Thoracic aorta (tissue), 2 donors: Measurements from ENCODE around the gene E2F1. TPM values are rescaled to one million over a fixed set of nuclear protein-coding genes. Genes with fewer than 3 reads are reported as not detected.
A peak's percentile ranks its signal among the peaks of the same experiment; 100 is the strongest.
"Not testable (repeated sequence)": the region's sequence is repeated elsewhere in the genome, so short reads cannot be mapped to it uniquely, and the experiment has no call there.

Experiments used
- ATAC-seq: fragments of 150-250 bp; one replicate; pipeline ENCODE4 v1.8.0; 2017; ENCODE audit warnings: low read depth; ENCODE audit not compliant: insufficient number of reproducible peaks, low FRiP score
- DNase-seq: peaks from one replicate; pipeline ENCODE4 v3.0.0-alpha.2; 2020; ENCODE audit warnings: low spot score
- H3K27ac ChIP-seq, 2 donors: fragments of 200-600 bp; sonication (generic); 1 replicate in 1 of 2; 2 replicates in 1 of 2; pipeline ENCODE4 v1.5.1; 2016; ENCODE audit warnings: mild to moderate bottlenecking in 2 of 2, moderate library complexity in 2 of 2
- H3K27me3 ChIP-seq: fragments of 200-600 bp; sonication (generic); replicated peaks from 2 replicates; pipeline ENCODE4 v1.6.0; 2016; ENCODE audit warnings: mild to moderate bottlenecking; ENCODE audit not compliant: insufficient read depth
- H3K36me3 ChIP-seq: fragments of 200-600 bp; sonication (generic); one replicate; pipeline ENCODE4 v1.5.1; 2016
- H3K4me1 ChIP-seq, 2 donors: fragments of 200-600 bp; sonication (generic); 1 replicate in 1 of 2; 2 replicates in 1 of 2; pipeline versions ENCODE4 v1.5.1 to v1.6.0; 2016; ENCODE audit warnings: low read depth in 2 of 2, mild to moderate bottlenecking in 1 of 2; ENCODE audit not compliant: control insufficient read depth in 1 of 2
- H3K4me3 ChIP-seq: fragments of 200-600 bp; sonication (generic); 2 replicates; pipeline ENCODE4 v1.5.1; 2016; ENCODE audit warnings: mild to moderate bottlenecking
- H3K9me3 ChIP-seq: fragments of 200-600 bp; sonication (generic); 2 replicates; pipeline ENCODE4 v1.5.1; 2016
- CTCF ChIP-seq: fragments of 200-600 bp; sonication (generic); IDR thresholded peaks from one replicate; pipeline ENCODE4 v1.5.1; 2019; ENCODE audit warnings: antibody characterized with exemption
- total RNA-seq, 2 donors: library from RNA; depleted of rRNA; stranded (reverse); fragments of >200 nt; gene quantifications; one replicate each; pipeline versions ENCODE4 v1.1.0 to v1.2.3, GENCODE V29; 2016

Gene E2F1
- total RNA-seq, 2 donors from 2014 or later = 0.68 to 0.92 TPM

- Histone ChIP-seq H3K4me1 (peaks cover 15 to 39% of the 10 kb centered on the region in 2 donors), H3K4me3 (no peak overlapping the region), H3K27ac (no peak overlapping the region), H3K27me3 (no peaks in the 10 kb centered on the region), H3K9me3 (no peaks in the 10 kb centered on the region), H3K36me3 (peaks cover 5% of the 10 kb centered on the region)
- DNase-seq (no peak), ATAC-seq (no peak)
- no peak for TF ChIP-seq CTCF
Measured at GRCh38 chr20:33650111-33650752, 36.0 kb downstream of the E2F1 start.

- ATAC-seq (no peak), DNase-seq (no peak)
- peaks cover 15% of the 10 kb centered on the region for H3K36me3 ChIP-seq
- no peak for TF ChIP-seq CTCF
- H3K4me3 ChIP-seq = no peak overlapping the region
- peaks cover 15 to 39% of the 10 kb centered on the region in 2 donors for H3K4me1 ChIP-seq
- H3K9me3 ChIP-seq = no peaks in the 10 kb centered on the region
- no peak overlapping the region for H3K27ac ChIP-seq
- H3K27me3 ChIP-seq = no peaks in the 10 kb centered on the region
Measured at GRCh38 chr20:33649201-33649681, 36.9 kb downstream of the E2F1 start.

GRCh38 chr20:33648396-33649004, 37.7 kb downstream of the E2F1 start:
- Histone ChIP-seq H3K36me3 (peaks cover 19% of the 10 kb centered on the region), H3K27ac (peak overlapping the region in 1 of 2 donors; percentile 48), H3K4me3 (no peak overlapping the region), H3K4me1 (peaks cover 15 to 34% of the 10 kb centered on the region in 2 donors), H3K27me3 (no peaks in the 10 kb centered on the region), H3K9me3 (no peaks in the 10 kb centered on the region)
- no peak for ATAC-seq
- no peak for DNase-seq
- no peak for TF ChIP-seq CTCF

- TF ChIP-seq CTCF = no peak
- Histone ChIP-seq H3K4me1 (peaks cover 15 to 31% of the 10 kb centered on the region in 2 donors), H3K27me3 (no peaks in the 10 kb centered on the region), H3K9me3 (no peaks in the 10 kb centered on the region), H3K36me3 (peaks cover 24% of the 10 kb centered on the region), H3K4me3 (peak overlapping the region; percentile 62), H3K27ac (peak overlapping the region; percentile 45 to 48)
- DNase-seq (no peak), ATAC-seq (peak; percentile 64)
Measured at GRCh38 chr20:33647603-33648395, 38.4 kb downstream of the E2F1 start.

GRCh38 chr20:33646959-33647602, 39.1 kb downstream of the E2F1 start:
- not testable (repeated sequence) for ATAC-seq
- peak overlapping the region; percentile 45 to 48 for H3K27ac ChIP-seq
- peaks cover 25% of the 10 kb centered on the region for H3K36me3 ChIP-seq

More at GRCh38 chr20:33646959-33647602, 39.1 kb downstream of the E2F1 start:
- peak overlapping the region; percentile 62 for H3K4me3 ChIP-seq
- H3K27me3 ChIP-seq, DNase-seq, H3K9me3 ChIP-seq: not testable (repeated sequence)
- H3K4me1 ChIP-seq = peaks cover 15 to 31% of the 10 kb centered on the region in 2 donors
